GM23248 (cell line): ENCODE data around the gene TPGS1. TPM values are rescaled to one million over a fixed set of nuclear protein-coding genes. Genes with fewer than 3 reads are reported as not detected.

Experiments used
- DNase-seq: peaks from one replicate; pipeline ENCODE4 v3.0.0-alpha.2; 2015
- H2AFZ ChIP-seq: fragments of 200-600 bp; sonication (generic); 2 replicates; pipeline ENCODE4 v1.6.1; 2016; ENCODE audit warnings: antibody characterized with exemption
- H3F3A ChIP-seq: fragments of 200-600 bp; sonication (generic); 2 replicates; pipeline ENCODE4 v1.6.1; 2016; ENCODE audit warnings: mild to moderate bottlenecking, antibody characterized with exemption, mixed run types; ENCODE audit not compliant: insufficient read depth
- H3K27ac ChIP-seq: fragments of 200-600 bp; sonication (generic); 2 replicates; pipeline ENCODE4 v1.5.1; 2016; ENCODE audit warnings: mild to moderate bottlenecking
- H3K27me3 ChIP-seq: fragments of 200-600 bp; sonication (generic); replicated peaks from 2 replicates; pipeline ENCODE4 v1.6.1; 2016; ENCODE audit warnings: mild to moderate bottlenecking; ENCODE audit not compliant: insufficient read depth
- H3K36me3 ChIP-seq: fragments of 200-600 bp; sonication (generic); 2 replicates; pipeline ENCODE4 v1.6.1; 2016; ENCODE audit warnings: low read depth, mild to moderate bottlenecking
- H3K4me1 ChIP-seq: fragments of 200-600 bp; sonication (generic); 2 replicates; pipeline ENCODE4 v1.6.1; 2016; ENCODE audit warnings: mild to moderate bottlenecking; ENCODE audit not compliant: insufficient read depth
- H3K4me2 ChIP-seq: fragments of 200-600 bp; sonication (generic); one replicate; pipeline ENCODE4 v1.6.1; 2016; ENCODE audit warnings: mild to moderate bottlenecking; ENCODE audit not compliant: unreplicated experiment
- H3K4me3 ChIP-seq: fragments of 200-600 bp; sonication (generic); 2 replicates; pipeline ENCODE4 v1.5.1; 2016; ENCODE audit warnings: mild to moderate bottlenecking
- H3K79me2 ChIP-seq: fragments of 200-600 bp; sonication (generic); 2 replicates; pipeline ENCODE4 v1.6.1; 2016; ENCODE audit warnings: mild to moderate bottlenecking; ENCODE audit not compliant: insufficient read depth
- H3K9ac ChIP-seq: fragments of 200-600 bp; sonication (generic); 2 replicates; pipeline ENCODE4 v1.6.1; 2016; ENCODE audit warnings: mild to moderate bottlenecking
- H3K9me2 ChIP-seq: fragments of 200-600 bp; sonication (generic); 2 replicates; pipeline ENCODE4 v1.6.1; 2016; ENCODE audit warnings: mixed run types, mild to moderate bottlenecking, moderate library complexity; ENCODE audit not compliant: insufficient read depth
- H3K9me3 ChIP-seq: fragments of 200-600 bp; sonication (generic); one replicate; pipeline ENCODE4 v1.6.1; 2017; ENCODE audit warnings: low read depth
- H4K20me1 ChIP-seq: fragments of 200-600 bp; sonication (generic); 2 replicates; pipeline ENCODE4 v1.6.0; 2016; ENCODE audit not compliant: insufficient read depth
- EZH2 ChIP-seq: fragments of 200-600 bp; sonication (generic); IDR thresholded peaks from 2 replicates; pipeline ENCODE4 v1.6.1; 2018; ENCODE audit warnings: antibody characterized with exemption, mild to moderate bottlenecking; ENCODE audit not compliant: insufficient read depth, poor library complexity, severe bottlenecking
- EZH2phosphoT487 ChIP-seq: fragments of 200-600 bp; sonication (generic); IDR thresholded peaks from 2 replicates; pipeline ENCODE4 v1.6.1; 2018; ENCODE audit warnings: antibody characterized with exemption, moderate library complexity, mild to moderate bottlenecking, low read depth; ENCODE audit not compliant: insufficient read depth
- WGBS, 2 experiments: methylation state at CpG; one replicate each; pipeline ENCODE4 v1.1.6; 2015 to 2017; ENCODE audit warnings: low lambda C conversion rate in 2 of 2, low coverage in 1 of 2; ENCODE audit errors: missing lambda C conversion rate in 2 of 2; 5-methylcytosine and 5-hydroxymethylcytosine counted together
- in situ Hi-C: fragments of 300-500 bp; cut with MboI; formaldehyde crosslinking; loops from 2 replicates; pipeline ENCODE4 v1.15.0; 2020
- polyA plus RNA-seq: library from polyadenylated mRNA; unstranded; fragments of >200 nt; fragmentation: Nextera tagmentation; extraction: Ambion mirVana; gene quantifications from 2 replicates; pipeline ENCODE4 v1.2.1, GENCODE V29; 2016
- total RNA-seq: library from RNA; depleted of rRNA; stranded (reverse); fragments of >200 nt; shearing (Covaris generic); gene quantifications from 2 replicates; pipeline ENCODE4 v1.2.3, GENCODE V29; 2014

TPGS1 gene
- total and polyA plus RNA-seq, 2 experiments from 2014 or later, result 22.0 to 60.5 TPM

DNA sequence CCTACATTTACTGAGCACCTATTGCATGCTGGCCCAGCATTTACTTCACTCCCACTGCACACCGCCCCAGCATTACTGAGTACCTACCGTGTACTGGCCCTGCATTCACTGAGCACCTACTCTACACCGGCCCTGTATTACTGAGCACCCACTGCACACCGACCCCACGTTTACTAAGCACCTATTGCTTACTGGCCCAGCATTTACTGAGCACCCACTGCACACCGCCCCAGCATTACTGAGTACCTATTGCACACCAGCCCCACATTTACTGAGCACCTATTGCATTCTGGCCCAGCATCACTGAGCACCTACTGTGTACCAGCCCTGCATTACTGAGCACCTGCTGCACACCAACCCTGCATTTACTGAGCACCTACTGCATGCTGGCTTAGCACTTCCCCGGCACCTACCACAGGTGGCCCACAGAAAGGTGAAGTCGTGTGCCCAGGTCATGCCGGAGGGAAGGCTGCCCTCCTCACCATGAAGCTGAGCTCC, 6.9 kb downstream of the TPGS1 start:
- no peaks in the 10 kb centered on the region for H3K36me3 ChIP-seq
- no peak overlapping the region for H3K27ac ChIP-seq
- H3K9ac ChIP-seq, result no peak overlapping the region
- no peak for DNase-seq
- H4K20me1 ChIP-seq, result no peaks in the 10 kb centered on the region
- H3K4me1 ChIP-seq, result no peaks in the 10 kb centered on the region
- TF ChIP-seq EZH2phosphoT487 (no peak), EZH2 (no peak)
- no peaks in the 10 kb centered on the region for H3K9me3 ChIP-seq
- no peaks in the 10 kb centered on the region for H3K79me2 ChIP-seq
- no peak overlapping the region for H3K4me2 ChIP-seq
- H3K4me3 ChIP-seq, result no peak overlapping the region
- H3K9me2 ChIP-seq, result no peaks in the 10 kb centered on the region
- H3F3A ChIP-seq, result no peaks in the 10 kb centered on the region
- WGBS, 2 experiments, result 94 to 97% methylated on average over 9 of the region's 9 CpGs
- H2AFZ ChIP-seq, result no peak overlapping the region
- in situ Hi-C loops, result no loop called here
- H3K27me3 ChIP-seq, result no peaks in the 10 kb centered on the region

GRCh38 chr19:517721-518597, 10.7 kb downstream of the TPGS1 start:
- Histone ChIP-seq H3K4me1 (no peaks in the 10 kb centered on the region), H3K27me3 (no peaks in the 10 kb centered on the region), H3K9me2 (no peaks in the 10 kb centered on the region), H3K9me3 (no peaks in the 10 kb centered on the region), H3K79me2 (no peaks in the 10 kb centered on the region), H3K36me3 (no peaks in the 10 kb centered on the region), H3K9ac (no peak overlapping the region), H2AFZ (no peak overlapping the region), H3F3A (no peaks in the 10 kb centered on the region), H3K4me3 (no peak overlapping the region), H3K27ac (no peak overlapping the region), H4K20me1 (no peaks in the 10 kb centered on the region), H3K4me2 (no peak overlapping the region)
- no peak for DNase-seq
- in situ Hi-C loops, result no loop called here
- TF ChIP-seq EZH2phosphoT487 (no peak), EZH2 (no peak)
- WGBS, 2 experiments, result 89% methylated on average over 10 of the region's 10 CpGs; no CpG with 5 or more reads in 1 of the 2 experiments

GRCh38 chr19:518598-519231, 11.4 kb downstream of the TPGS1 start:
- Histone ChIP-seq H3K36me3 (no peaks in the 10 kb centered on the region), H3K4me1 (no peaks in the 10 kb centered on the region), H3K27me3 (no peaks in the 10 kb centered on the region), H3K4me2 (no peak overlapping the region), H2AFZ (no peak overlapping the region), H3K4me3 (no peak overlapping the region), H4K20me1 (no peaks in the 10 kb centered on the region), H3K9ac (no peak overlapping the region), H3F3A (no peaks in the 10 kb centered on the region), H3K9me3 (no peaks in the 10 kb centered on the region), H3K9me2 (no peaks in the 10 kb centered on the region), H3K27ac (no peak overlapping the region), H3K79me2 (no peaks in the 10 kb centered on the region)
- TF ChIP-seq EZH2 (no peak), EZH2phosphoT487 (no peak)
- WGBS, 2 experiments, result 89 to 98% methylated on average over 12 to 58 of the region's 58 CpGs
- in situ Hi-C loops, result no loop called here
- no peak for DNase-seq

- no peaks in the 10 kb centered on the region for H3K27me3 ChIP-seq
- no peak overlapping the region for H3K4me3 ChIP-seq
- 91 to 93% methylated on average over 21 to 42 of the region's 45 CpGs for WGBS, 2 experiments
- H3K9ac ChIP-seq, result no peak overlapping the region
- no peak overlapping the region for H3K4me2 ChIP-seq
- no peaks in the 10 kb centered on the region for H3K9me2 ChIP-seq
- TF ChIP-seq EZH2phosphoT487 (no peak), EZH2 (no peak)
- H3K36me3 ChIP-seq, result no peaks in the 10 kb centered on the region
- H2AFZ ChIP-seq, result no peak overlapping the region
- in situ Hi-C loops, result no loop called here
- DNase-seq, result no peak
- H4K20me1 ChIP-seq, result no peaks in the 10 kb centered on the region
- H3K4me1 ChIP-seq, result no peaks in the 10 kb centered on the region
- H3K9me3 ChIP-seq, result no peaks in the 10 kb centered on the region
- H3K27ac ChIP-seq, result no peak overlapping the region
- H3F3A ChIP-seq, result no peaks in the 10 kb centered on the region
- H3K79me2 ChIP-seq, result no peaks in the 10 kb centered on the region
These were observed 12.2 kb downstream of the TPGS1 start for GRCh38 chr19:519449-519865.
